Fibroblast of villous mesenchyme (primary cell): Measurements from ENCODE around the gene SOX21. TPM values are rescaled to one million over a fixed set of nuclear protein-coding genes. Genes with fewer than 3 reads are reported as not detected.
A peak's percentile ranks its signal among the peaks of the same experiment; 100 is the strongest.

Source experiments
- DNase-seq: peaks from one replicate; pipeline ENCODE4 v3.0.0-alpha.2; 2010; ENCODE audit warnings: low read depth
- H3K4me3 ChIP-seq: 2 replicates; pipeline ENCODE4 v1.5.1; 2011; ENCODE audit warnings: low read depth, mild to moderate bottlenecking, low read length
- CTCF ChIP-seq: IDR thresholded peaks from 2 replicates; pipeline ENCODE4 v1.5.1; 2012; ENCODE audit warnings: low read depth, mild to moderate bottlenecking, low read length; ENCODE audit not compliant: insufficient read depth
- total RNA-seq: library from RNA; depleted of rRNA; stranded (reverse); fragments of >200 nt; gene quantifications from 2 replicates; pipeline ENCODE4 v1.2.3, GENCODE V29; 2012

The SOX21 gene
- not detected in 2 replicates for total RNA-seq

- TF ChIP-seq CTCF, result no peak
- H3K4me3 ChIP-seq, result no peak within 1 kb of the TSS
These were observed at the start of gene SOX21 for GRCh38 chr13:94712287-94712811. SOX21 (minus strand) TSS chr13:94712545; CDS start chr13:94712049, 496 bp downstream.

GRCh38 chr13:94761407-94761806, 49.1 kb upstream of the SOX21 start:
- DNase-seq, result no peak
- TF ChIP-seq CTCF, result no peak
- H3K4me3 ChIP-seq, result no peak overlapping the region

More at GRCh38 chr13:94712287-94712811, at the start of gene SOX21:
- peak; percentile 10 for DNase-seq

GRCh38 chr13:94759120-94759728, 46.9 kb upstream of the SOX21 start:
- no peak for TF ChIP-seq CTCF

GRCh38 chr13:94758436-94758960, 46.2 kb upstream of the SOX21 start:
- H3K4me3 ChIP-seq, result no peak overlapping the region
- DNase-seq, result no peak
- TF ChIP-seq CTCF, result no peak

More at GRCh38 chr13:94759120-94759728, 46.9 kb upstream of the SOX21 start:
- H3K4me3 ChIP-seq, result no peak overlapping the region
- DNase-seq, result no peak

GRCh38 chr13:94753327-94753726, 41.0 kb upstream of the SOX21 start:
- TF ChIP-seq CTCF, result no peak
- DNase-seq, result no peak

GRCh38 chr13:94749162-94749561, 36.8 kb upstream of the SOX21 start:
- no peak for TF ChIP-seq CTCF
- no peak for DNase-seq
- no peak overlapping the region for H3K4me3 ChIP-seq

More at GRCh38 chr13:94753327-94753726, 41.0 kb upstream of the SOX21 start:
- no peak overlapping the region for H3K4me3 ChIP-seq
